Endodermal cell (in vitro differentiated cells): ENCODE measurements around the gene UQCC5. TPM values are rescaled to one million over a fixed set of nuclear protein-coding genes. Genes with fewer than 3 reads are reported as not detected.

Source experiments
- DNase-seq: peaks from one replicate; pipeline ENCODE4 v3.0.0-alpha.2; 2017
- H3K27ac ChIP-seq: 2 replicates; pipeline ENCODE4 v1.5.1; 2013; ENCODE audit warnings: mild to moderate bottlenecking, low read depth, low read length, moderate library complexity
- H3K27me3 ChIP-seq: 2 replicates; pipeline ENCODE4 v1.6.1; 2013; ENCODE audit warnings: mild to moderate bottlenecking, low read length, moderate library complexity; ENCODE audit not compliant: insufficient read depth, control insufficient read depth, poor library complexity, severe bottlenecking
- H3K36me3 ChIP-seq: 2 replicates; pipeline ENCODE4 v1.7.0; 2013; ENCODE audit warnings: mild to moderate bottlenecking, low read length, moderate library complexity; ENCODE audit not compliant: control insufficient read depth, insufficient read depth
- H3K4me1 ChIP-seq: one replicate; pipeline ENCODE4 v1.7.0; 2013; ENCODE audit warnings: low read length; ENCODE audit not compliant: control insufficient read depth, insufficient read depth
- H3K4me3 ChIP-seq: 2 replicates; pipeline ENCODE4 v1.5.1; 2013; ENCODE audit warnings: mild to moderate bottlenecking, low read length, moderate library complexity
- H3K9ac ChIP-seq: 2 replicates; pipeline ENCODE4 v1.6.1; 2013; ENCODE audit warnings: mild to moderate bottlenecking, low read length, moderate library complexity; ENCODE audit not compliant: poor library complexity, severe bottlenecking; ENCODE audit errors: extremely low read depth
- H3K9me3 ChIP-seq: 2 replicates; pipeline ENCODE4 v1.6.1; 2013; ENCODE audit warnings: mild to moderate bottlenecking, low read length, moderate library complexity; ENCODE audit not compliant: control insufficient read depth
- H3K27ac Mint-ChIP-seq: 2 replicates; pipeline ENCODE4 v1.8.0; 2020; ENCODE audit warnings: mixed read lengths
- H3K27me3 Mint-ChIP-seq: 2 replicates; pipeline ENCODE4 v1.8.0; 2021; ENCODE audit warnings: mild to moderate bottlenecking, mixed read lengths; ENCODE audit not compliant: insufficient read depth
- H3K36me3 Mint-ChIP-seq: 2 replicates; pipeline ENCODE4 v1.8.0; 2020; ENCODE audit warnings: low read depth, mixed read lengths
- H3K4me1 Mint-ChIP-seq: 2 replicates; pipeline ENCODE4 v1.8.0; 2020; ENCODE audit warnings: mixed read lengths
- H3K4me3 Mint-ChIP-seq: 2 replicates; pipeline ENCODE4 v1.8.0; 2020; ENCODE audit warnings: mild to moderate bottlenecking, moderate library complexity, mixed read lengths
- H3K9me3 Mint-ChIP-seq: 2 replicates; pipeline ENCODE4 v1.8.0; 2020; ENCODE audit warnings: mild to moderate bottlenecking, mixed read lengths
- WGBS, 2 experiments: methylation state at CpG; one replicate each; pipeline versions ENCODE4 v1.1.5 to v1.1.7; 2013; ENCODE audit warnings: missing lambda C conversion rate in 2 of 2, mixed read lengths in 1 of 2; ENCODE audit not compliant: insufficient coverage in 1 of 2, insufficient read length in 1 of 2; 5-methylcytosine and 5-hydroxymethylcytosine counted together
- total RNA-seq, 2 donors: library from RNA; stranded (reverse); fragmentation: NEBNext Ultra II Directional in 1 of 2; extraction: Animal tissue kit (Norgen Biotek cat#: 25700) in 1 of 2; gene quantifications; 2 replicates in 1 of 2; 3 replicates in 1 of 2; pipeline ENCODE4 v1.2.1, GENCODE V29; 2021
- TF ChIP-seq, protein P1 (sequence below): fragments of 200-600 bp; sonication (generic); conservative IDR thresholded peaks from 2 replicates; pipeline ENCODE4 v1.5.0; 2021; ENCODE audit warnings: antibody characterized with exemption, mild to moderate bottlenecking

Gene UQCC5
- total RNA-seq, 2 donors from 2014 or later: 28.1 to 34.1 TPM

DNA sequence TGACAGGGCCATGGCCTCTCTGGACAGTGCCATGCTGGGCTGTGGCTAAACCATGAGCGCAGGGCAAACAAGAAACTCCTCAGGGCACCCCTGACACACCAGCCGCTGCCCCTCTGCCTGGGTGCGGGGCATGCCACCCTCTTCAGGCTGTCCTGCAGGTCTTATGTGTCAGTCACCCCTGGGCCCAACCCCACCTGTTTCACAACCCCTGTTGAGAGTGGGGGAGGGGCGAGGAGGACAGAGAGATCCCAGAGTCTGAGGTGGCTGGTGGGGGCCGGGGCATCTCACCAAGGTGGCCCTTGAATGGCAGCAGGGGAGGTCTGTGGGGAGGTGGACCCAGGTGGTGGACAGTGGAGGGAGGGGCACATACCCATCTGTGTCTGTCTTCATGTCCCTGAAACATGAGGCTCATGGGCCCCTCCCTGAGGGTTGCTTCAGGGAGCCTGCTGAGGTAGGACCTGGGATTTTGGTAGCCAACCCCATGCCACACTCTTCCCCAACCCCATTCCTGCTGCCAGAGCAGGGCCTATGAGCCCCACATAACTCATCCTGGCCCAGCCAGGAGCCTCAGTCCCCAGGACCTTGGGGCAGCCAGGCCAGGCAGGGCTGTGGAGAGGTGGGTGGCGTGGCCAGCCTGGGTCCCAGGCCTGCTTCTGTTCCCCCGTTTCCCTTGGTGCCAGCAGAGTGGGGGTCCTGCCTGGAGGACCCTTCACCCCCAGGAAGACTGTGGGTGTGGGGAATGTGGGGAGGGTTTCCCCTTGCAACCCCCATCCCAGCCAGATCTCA, 43.0 kb upstream of the UQCC5 start:
- Histone ChIP-seq H3K27me3 (no peaks in the 10 kb centered on the region), H3K9me3 (no peaks in the 10 kb centered on the region), H3K4me3 (no peak overlapping the region), H3K36me3 (peaks cover 28% of the 10 kb centered on the region), H3K27ac (no peak overlapping the region), H3K4me1 (no peaks in the 10 kb centered on the region), H3K9ac (no peak overlapping the region)
- no peak overlapping the region for H3K27ac Mint-ChIP-seq
- TF ChIP-seq, protein P1, sequence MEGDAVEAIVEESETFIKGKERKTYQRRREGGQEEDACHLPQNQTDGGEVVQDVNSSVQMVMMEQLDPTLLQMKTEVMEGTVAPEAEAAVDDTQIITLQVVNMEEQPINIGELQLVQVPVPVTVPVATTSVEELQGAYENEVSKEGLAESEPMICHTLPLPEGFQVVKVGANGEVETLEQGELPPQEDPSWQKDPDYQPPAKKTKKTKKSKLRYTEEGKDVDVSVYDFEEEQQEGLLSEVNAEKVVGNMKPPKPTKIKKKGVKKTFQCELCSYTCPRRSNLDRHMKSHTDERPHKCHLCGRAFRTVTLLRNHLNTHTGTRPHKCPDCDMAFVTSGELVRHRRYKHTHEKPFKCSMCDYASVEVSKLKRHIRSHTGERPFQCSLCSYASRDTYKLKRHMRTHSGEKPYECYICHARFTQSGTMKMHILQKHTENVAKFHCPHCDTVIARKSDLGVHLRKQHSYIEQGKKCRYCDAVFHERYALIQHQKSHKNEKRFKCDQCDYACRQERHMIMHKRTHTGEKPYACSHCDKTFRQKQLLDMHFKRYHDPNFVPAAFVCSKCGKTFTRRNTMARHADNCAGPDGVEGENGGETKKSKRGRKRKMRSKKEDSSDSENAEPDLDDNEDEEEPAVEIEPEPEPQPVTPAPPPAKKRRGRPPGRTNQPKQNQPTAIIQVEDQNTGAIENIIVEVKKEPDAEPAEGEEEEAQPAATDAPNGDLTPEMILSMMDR: no peak
- no peaks in the 10 kb centered on the region for H3K9me3 Mint-ChIP-seq
- whole genome bisulfite sequencing, 2 experiments: 80 to 94% methylated on average over 1 to 7 of the region's 7 CpGs
- peaks cover 22% of the 10 kb centered on the region for H3K36me3 Mint-ChIP-seq
- H3K4me3 Mint-ChIP-seq: no peak overlapping the region
- DNase-seq: no peak
- no peaks in the 10 kb centered on the region for H3K4me1 Mint-ChIP-seq
- no peaks in the 10 kb centered on the region for H3K27me3 Mint-ChIP-seq

DNA sequence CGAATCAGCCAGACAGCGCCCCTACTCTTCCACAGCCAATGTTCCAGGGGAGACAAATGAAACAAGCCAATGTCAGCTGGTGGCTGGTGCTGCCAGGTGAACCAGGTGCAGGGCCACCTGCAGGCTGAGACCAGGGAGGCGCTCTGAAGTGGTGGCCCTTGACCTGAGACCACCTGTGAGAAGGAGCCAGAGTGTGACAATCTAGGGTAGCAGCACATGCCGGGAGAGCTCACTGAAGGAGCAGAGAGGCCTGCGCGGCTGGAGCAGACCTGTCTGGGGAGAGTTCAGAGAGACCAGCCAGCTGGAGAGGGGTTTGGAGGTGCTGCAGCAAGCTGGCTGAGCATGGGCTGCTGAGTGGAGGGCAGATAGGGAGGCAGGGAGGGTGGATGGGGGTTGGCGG, 42.0 kb upstream of the UQCC5 start:
- peaks cover 20% of the 10 kb centered on the region for H3K36me3 Mint-ChIP-seq
- no peak overlapping the region for H3K9ac ChIP-seq
- H3K36me3 ChIP-seq: peaks cover 20% of the 10 kb centered on the region
- TF ChIP-seq, protein P1: peak; percentile 41
- 94 to 96% methylated on average over 5 to 7 of the region's 7 CpGs for WGBS, 2 experiments
- H3K4me3 ChIP-seq: no peak overlapping the region
- no peaks in the 10 kb centered on the region for H3K4me1 Mint-ChIP-seq
- no peaks in the 10 kb centered on the region for H3K4me1 ChIP-seq
- H3K27me3 Mint-ChIP-seq: no peaks in the 10 kb centered on the region
- peak overlapping the region; percentile 80 for H3K27ac Mint-ChIP-seq
- no peaks in the 10 kb centered on the region for H3K9me3 Mint-ChIP-seq
- H3K27ac ChIP-seq: peak overlapping the region; percentile 11
- H3K9me3 ChIP-seq: no peaks in the 10 kb centered on the region
- peak; percentile 70 for DNase-seq
- H3K4me3 Mint-ChIP-seq: no peak overlapping the region
- no peaks in the 10 kb centered on the region for H3K27me3 ChIP-seq

DNA sequence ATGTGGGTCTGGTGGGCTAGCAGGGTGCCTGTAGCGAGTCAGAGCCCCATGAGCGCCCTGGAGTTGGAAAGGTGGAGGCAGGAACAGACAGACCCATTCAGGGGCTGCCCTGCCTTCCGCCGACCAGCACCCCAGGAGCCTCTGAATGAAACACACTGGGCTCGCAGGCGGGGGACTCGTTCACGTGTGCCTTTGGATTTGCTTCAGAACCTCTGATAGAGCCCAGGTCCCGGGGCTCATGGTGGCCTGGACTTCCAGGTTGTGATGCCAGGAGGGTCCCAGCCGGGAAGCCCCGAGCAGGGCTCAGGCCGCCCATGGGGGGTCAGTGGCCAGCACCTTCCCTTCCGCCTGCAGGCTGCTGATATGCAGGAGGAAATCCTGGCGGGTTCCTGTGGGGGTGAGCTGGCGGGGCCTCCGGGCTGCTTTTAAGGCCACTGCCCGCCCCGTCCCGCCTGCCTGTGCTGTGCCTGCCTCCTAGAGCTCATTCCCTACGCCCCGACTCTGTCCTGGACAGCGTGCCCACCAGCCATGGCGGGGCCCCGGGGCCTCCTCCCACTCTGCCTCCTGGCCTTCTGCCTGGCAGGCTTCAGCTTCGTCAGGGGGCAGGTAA, 41.4 kb upstream of the UQCC5 start, which contains the start of gene STAB1:
Gene STAB1, plus strand, starts transcription at position 453 of the 610 bp plus-strand sequence. Its CDS starts 76 bp downstream, at position 529.
- Mint-ChIP-seq H3K9me3 (no peaks in the 10 kb centered on the region), H3K4me1 (no peaks in the 10 kb centered on the region), H3K4me3 (no peak within 1 kb of the TSS), H3K36me3 (peaks cover 20% of the 10 kb centered on the region), H3K27ac (peak within 1 kb of the TSS; percentile 80), H3K27me3 (no peaks in the 10 kb centered on the region)
- Histone ChIP-seq H3K36me3 (peaks cover 15% of the 10 kb centered on the region), H3K27ac (peak within 1 kb of the TSS; percentile 66), H3K27me3 (no peaks in the 10 kb centered on the region), H3K9ac (no peak within 1 kb of the TSS), H3K4me3 (no peak within 1 kb of the TSS), H3K4me1 (no peaks in the 10 kb centered on the region), H3K9me3 (no peaks in the 10 kb centered on the region)
- peak; percentile 63 for DNase-seq
- 92% methylated on average over 15 to 25 of the region's 25 CpGs for WGBS, 2 experiments
- TF ChIP-seq, protein P1: no peak
